ENCODE measurements around the gene AGTPBP1.

DNA sequence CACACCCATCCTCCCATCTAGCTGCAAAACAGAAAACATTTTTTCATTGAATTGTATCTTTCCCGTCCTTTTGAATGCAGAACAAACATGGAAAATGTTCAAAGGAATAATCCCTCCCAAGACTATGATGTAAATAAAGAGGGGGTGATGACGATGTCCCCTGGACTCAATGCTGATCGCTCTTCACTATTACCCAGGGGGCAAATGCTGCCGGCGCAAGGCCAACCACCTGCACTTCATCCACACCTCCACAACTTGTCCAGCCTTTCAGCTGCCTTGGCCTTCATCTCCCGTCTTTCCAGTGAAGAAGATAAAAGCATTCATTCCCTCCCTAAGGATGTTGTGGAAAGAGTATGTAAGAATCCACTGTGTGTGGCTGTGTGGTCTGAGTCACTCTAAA lies 240.3 kb downstream of the AGTPBP1 start:
- TF ChIP-seq, protein P1, sequence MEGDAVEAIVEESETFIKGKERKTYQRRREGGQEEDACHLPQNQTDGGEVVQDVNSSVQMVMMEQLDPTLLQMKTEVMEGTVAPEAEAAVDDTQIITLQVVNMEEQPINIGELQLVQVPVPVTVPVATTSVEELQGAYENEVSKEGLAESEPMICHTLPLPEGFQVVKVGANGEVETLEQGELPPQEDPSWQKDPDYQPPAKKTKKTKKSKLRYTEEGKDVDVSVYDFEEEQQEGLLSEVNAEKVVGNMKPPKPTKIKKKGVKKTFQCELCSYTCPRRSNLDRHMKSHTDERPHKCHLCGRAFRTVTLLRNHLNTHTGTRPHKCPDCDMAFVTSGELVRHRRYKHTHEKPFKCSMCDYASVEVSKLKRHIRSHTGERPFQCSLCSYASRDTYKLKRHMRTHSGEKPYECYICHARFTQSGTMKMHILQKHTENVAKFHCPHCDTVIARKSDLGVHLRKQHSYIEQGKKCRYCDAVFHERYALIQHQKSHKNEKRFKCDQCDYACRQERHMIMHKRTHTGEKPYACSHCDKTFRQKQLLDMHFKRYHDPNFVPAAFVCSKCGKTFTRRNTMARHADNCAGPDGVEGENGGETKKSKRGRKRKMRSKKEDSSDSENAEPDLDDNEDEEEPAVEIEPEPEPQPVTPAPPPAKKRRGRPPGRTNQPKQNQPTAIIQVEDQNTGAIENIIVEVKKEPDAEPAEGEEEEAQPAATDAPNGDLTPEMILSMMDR (IDR thresholded peaks at IDR 0.05; ENCODE audit: borderline replicate concordance, extremely low read depth, low read length, poor library complexity, severe bottlenecking), result no peak
- TF ChIP-seq EZH2 (IDR thresholded peaks at IDR 0.05; ENCODE audit: borderline replicate concordance, low read depth, low read length, severe bottlenecking), result no peak

Data from DND-41 (cell line).